ENCODE results near the gene NME2.

NME2 gene

DNA sequence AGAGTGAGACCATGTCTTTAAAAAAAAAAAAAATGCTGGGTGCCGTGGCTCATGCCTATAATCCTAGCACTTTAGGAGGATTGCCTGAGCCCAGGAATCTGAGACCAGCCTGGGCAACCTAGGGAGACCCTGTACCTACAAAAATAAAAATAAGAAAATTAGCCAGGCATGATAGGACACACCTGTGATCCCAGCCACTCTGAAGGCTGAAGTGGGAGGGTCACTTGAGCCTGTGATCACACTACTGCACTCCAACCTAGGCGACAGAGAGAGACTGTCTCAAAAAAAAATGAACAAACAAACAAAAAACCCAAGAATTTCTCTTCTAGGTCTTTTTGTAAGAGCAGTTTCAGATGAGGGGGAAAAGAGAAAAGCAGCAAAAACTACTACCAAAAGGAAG lies 34.6 kb downstream of the NME2 start:
- TF ChIP-seq, protein P1, sequence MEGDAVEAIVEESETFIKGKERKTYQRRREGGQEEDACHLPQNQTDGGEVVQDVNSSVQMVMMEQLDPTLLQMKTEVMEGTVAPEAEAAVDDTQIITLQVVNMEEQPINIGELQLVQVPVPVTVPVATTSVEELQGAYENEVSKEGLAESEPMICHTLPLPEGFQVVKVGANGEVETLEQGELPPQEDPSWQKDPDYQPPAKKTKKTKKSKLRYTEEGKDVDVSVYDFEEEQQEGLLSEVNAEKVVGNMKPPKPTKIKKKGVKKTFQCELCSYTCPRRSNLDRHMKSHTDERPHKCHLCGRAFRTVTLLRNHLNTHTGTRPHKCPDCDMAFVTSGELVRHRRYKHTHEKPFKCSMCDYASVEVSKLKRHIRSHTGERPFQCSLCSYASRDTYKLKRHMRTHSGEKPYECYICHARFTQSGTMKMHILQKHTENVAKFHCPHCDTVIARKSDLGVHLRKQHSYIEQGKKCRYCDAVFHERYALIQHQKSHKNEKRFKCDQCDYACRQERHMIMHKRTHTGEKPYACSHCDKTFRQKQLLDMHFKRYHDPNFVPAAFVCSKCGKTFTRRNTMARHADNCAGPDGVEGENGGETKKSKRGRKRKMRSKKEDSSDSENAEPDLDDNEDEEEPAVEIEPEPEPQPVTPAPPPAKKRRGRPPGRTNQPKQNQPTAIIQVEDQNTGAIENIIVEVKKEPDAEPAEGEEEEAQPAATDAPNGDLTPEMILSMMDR (IDR thresholded peaks at IDR 0.05; ENCODE audit: insufficient read depth, low read depth, low read length, missing control alignments): no peak
- H3K4me3 ChIP-seq (ENCODE audit: low read depth, low read length): no peak overlapping the region

DNA sequence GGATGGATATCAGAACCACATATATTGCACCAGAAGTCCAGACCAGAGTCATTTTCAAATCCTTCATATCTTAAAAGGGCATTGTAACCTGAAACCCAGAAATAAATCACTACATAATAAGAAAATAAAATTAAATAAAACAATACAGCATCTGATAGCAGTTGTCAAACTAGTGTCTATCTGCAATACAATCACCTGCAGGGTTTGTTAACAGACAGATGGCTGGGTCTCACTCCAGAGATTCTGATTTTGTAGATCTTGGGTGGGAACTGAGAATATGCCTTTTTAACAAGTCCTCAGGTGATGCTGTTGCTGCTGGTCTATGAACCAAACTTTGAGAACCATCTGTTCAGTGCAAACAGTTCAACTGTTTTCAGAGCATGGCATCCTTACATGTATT lies 37.6 kb downstream of the NME2 start:
- TF ChIP-seq, protein P1 (IDR thresholded peaks at IDR 0.05; ENCODE audit: insufficient read depth, low read depth, low read length, missing control alignments): no peak
- no peak overlapping the region for H3K4me3 ChIP-seq (ENCODE audit: low read depth, low read length)
- no peak for DNase-seq (ENCODE audit: low read depth)

More for the DNA sequence above, 34.6 kb downstream of the NME2 start:
- DNase-seq (ENCODE audit: low read depth): no peak

DNA sequence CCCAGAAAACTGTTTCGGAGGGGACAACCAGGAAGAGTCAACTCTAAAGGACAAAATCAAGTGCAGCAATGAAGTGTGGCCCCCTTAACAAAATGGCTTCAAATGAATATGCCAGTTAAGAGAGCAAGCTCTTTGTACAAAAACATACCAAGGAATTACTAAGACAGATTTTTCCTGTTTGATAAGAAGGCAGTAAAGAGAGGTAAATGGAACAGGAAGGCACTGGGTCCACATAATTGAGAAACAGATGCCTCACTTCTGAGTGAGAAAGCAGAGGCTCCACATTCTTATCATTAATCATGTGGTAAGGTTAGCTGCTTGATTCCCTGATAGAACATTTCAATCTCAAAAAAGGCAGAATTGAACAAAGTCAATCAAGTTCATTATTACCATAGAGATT lies 48.7 kb downstream of the NME2 start:
- TF ChIP-seq, protein P1 (IDR thresholded peaks at IDR 0.05; ENCODE audit: insufficient read depth, low read depth, low read length, missing control alignments): no peak
- DNase-seq (ENCODE audit: low read depth): no peak
- H3K4me3 ChIP-seq (ENCODE audit: low read depth, low read length): no peak overlapping the region

DNA sequence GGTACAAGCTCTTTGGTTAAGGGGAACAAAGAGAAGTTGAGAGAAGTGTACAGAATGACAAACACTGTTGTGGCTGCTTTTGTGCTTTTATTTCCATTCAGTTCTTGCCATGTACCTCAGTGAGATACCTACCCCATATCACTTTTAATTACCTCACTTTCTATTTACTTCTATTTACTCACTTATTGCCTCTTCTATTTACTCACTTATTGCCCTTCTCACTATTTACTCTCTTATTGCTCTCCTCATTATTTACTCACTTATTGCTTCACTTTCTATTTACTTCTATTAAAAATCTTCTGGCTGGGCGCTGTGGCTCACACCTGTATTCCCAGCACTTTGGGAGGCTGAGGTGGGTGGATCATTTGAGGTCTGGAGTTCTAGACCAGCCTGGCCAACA lies 51.7 kb downstream of the NME2 start:
- TF ChIP-seq, protein P1 (IDR thresholded peaks at IDR 0.05; ENCODE audit: insufficient read depth, low read depth, low read length, missing control alignments): no peak
- no peak for DNase-seq (ENCODE audit: low read depth)
- H3K4me3 ChIP-seq (ENCODE audit: low read depth, low read length): no peak overlapping the region

DNA sequence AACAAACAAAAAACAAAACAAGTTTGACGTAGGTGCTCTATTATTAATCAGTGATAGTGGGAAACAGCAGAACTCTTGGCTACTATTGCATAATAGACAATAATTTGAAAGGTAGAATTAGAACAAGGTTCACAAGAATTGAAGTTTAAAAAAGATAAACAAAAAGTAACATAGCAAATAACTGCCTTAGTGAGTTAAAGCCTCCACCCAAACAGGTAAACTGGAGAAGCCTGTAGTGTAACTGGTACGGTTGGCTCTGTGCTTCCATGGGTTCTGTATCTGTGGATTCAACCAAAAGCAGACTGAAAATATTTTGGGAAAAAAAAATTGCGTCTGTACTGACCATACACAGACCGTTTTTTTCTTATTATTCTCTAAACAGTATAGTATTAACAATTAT lies 55.1 kb downstream of the NME2 start:
- TF ChIP-seq, protein P1 (IDR thresholded peaks at IDR 0.05; ENCODE audit: insufficient read depth, low read depth, low read length, missing control alignments): no peak
- no peak for DNase-seq (ENCODE audit: low read depth)
- no peak overlapping the region for H3K4me3 ChIP-seq (ENCODE audit: low read depth, low read length)

All from GM12865 (cell line).